AG09319 (cell line): ENCODE data around the gene RANBP3L.

Experiments
- DNase-seq: peaks from one replicate; pipeline ENCODE4 v3.0.0-alpha.2; 2010; ENCODE audit warnings: low read depth; ENCODE audit errors: extremely low read depth
- CTCF ChIP-seq: IDR thresholded peaks from 2 replicates; pipeline ENCODE4 v1.5.1; 2011; ENCODE audit warnings: low read depth, mild to moderate bottlenecking, inconsistent platforms, low read length, moderate library complexity

RANBP3L gene

GRCh38 chr5:36240779-36241630 lies 60.7 kb downstream of the RANBP3L start:
- no peak for DNase-seq
- no peak for TF ChIP-seq CTCF

GRCh38 chr5:36239370-36240293 lies 62.1 kb downstream of the RANBP3L start:
- DNase-seq = no peak
- TF ChIP-seq CTCF = no peak

- no peak for TF ChIP-seq CTCF
Observed at GRCh38 chr5:36238502-36239295, 63.0 kb downstream of the RANBP3L start.

GRCh38 chr5:36237751-36238150 lies 64.0 kb downstream of the RANBP3L start:
- DNase-seq = no peak
- TF ChIP-seq CTCF = no peak

More at GRCh38 chr5:36238502-36239295, 63.0 kb downstream of the RANBP3L start:
- no peak for DNase-seq

- TF ChIP-seq CTCF = no peak
- no peak for DNase-seq
Observed at GRCh38 chr5:36236801-36237200, 64.9 kb downstream of the RANBP3L start.

- no peak for TF ChIP-seq CTCF
- DNase-seq = no peak
Observed at GRCh38 chr5:36232533-36232932, 69.2 kb downstream of the RANBP3L start.
